HG03442 (cell line): ENCODE data around the gene TRIM41.
"Not testable (repeated sequence)": the region's sequence is repeated elsewhere in the genome, so short reads cannot be mapped to it uniquely, and the experiment has no call there.

ENCODE experiments used
- ATAC-seq: cut with Tn5 transposase; IDR thresholded peaks from one replicate; pipeline ENCODE4 v1.9.1; 2021; ENCODE audit warnings: mild to moderate bottlenecking, moderate library complexity; ENCODE audit not compliant: unreplicated experiment

The TRIM41 gene

DNA sequence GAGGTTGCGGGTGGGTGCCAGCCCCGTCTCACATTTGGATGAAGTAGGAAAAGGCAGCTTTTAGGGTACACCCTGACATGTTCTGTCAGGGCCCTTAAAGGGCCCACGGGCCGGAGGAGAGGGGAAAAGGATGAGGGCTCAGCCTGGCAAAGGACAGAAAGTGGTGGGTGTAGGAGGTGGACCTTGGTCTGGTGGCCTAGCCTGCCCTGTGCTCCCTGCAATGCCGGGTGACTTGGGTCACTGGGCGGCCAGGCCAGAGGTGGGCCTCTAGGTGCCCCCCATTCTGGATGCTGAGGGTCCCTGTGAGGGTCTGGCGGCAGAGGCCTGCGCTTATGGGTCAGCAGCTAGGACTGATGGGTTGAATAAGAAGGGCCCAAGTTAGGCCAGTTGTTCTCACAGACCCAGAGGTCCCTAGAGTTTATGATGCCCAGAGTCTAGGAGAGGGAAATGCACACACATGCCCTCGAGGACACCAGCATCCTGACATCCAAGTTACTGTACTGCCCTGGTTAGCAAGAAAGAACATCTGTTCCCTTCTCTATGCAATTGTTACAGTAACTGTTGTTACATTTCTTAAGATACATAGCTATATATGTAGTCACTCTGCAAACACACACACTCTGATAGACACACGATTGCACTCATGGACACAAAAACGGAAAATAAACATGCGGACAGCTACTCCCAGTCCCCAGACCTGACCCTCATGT, 30.6 kb upstream of the TRIM41 start:
- ATAC-seq = no peak

- ATAC-seq = no peak
Measured at GRCh38 chr5:181193656-181194055, 29.4 kb upstream of the TRIM41 start.

DNA sequence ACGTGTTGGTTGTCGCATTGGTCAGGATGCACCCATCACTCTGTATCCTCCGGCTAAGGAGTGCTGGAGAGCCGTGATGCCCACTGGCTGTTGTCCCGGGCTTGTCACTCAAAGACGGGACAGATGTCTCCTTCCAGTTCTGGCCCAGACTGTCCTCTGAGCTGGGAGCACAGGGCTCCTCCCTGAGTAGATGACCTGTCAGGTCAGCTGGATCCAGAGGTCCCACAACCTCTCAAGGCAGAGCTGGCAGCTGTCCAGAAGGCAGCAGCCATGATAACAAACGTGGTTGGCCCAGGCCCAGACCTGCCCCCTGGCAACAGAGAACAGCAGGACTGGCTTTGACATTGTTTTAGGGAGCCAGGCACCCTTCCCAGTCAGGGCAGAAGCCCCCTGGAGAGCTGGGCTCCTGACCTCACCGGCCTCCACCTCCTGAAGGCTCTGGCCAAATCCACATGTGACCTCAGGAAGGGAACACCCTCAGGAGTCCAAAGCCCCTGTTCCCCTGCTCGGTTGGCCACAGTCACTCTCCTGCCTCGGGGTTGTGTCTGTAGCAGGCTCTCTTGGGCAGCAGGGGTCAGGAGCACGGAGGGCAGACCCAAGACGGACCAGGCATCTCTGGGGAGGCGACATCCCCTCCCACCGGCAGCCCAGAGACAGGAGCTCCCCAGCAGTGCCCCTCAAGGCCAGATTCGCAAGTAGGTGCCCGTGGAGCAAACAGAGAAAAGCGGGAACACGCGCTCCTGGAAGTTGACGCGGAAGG, 28.4 kb upstream of the TRIM41 start:
- ATAC-seq = no peak

- no peak for ATAC-seq
Measured at GRCh38 chr5:181195249-181195761, 27.8 kb upstream of the TRIM41 start.

- no peak for ATAC-seq
Measured at GRCh38 chr5:181197326-181197951, 25.6 kb upstream of the TRIM41 start.

DNA sequence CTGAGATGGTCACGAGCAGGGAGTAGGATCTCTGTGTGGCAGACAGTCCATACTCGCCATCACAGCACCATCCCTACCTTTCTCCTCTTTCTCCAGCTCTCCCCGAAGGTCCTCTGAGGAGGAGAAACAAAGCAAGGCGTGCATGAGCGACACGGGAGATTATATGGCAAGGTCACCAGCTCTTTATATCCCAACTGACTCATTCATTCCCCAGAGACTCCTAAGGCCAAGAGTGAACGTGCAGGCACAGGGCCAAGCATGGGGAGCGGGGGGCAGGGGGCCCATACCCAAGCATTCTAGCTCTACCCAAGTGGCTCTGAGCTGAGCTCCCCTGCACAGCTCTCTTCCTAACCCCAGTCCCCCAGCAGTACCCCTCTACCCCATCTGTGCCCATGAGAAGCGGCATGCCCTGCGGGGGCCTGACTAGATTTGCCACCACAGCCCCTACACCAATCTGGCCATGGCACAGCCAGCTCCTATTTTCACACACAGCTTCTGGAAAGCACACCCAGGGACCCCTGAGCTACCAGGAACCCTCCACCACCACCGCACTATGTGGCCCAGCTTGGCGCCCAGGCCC, 24.9 kb upstream of the TRIM41 start:
- no peak for ATAC-seq

GRCh38 chr5:181198905-181199519, 24.1 kb upstream of the TRIM41 start:
- peak; percentile 80 for ATAC-seq

- ATAC-seq = no peak
Measured at GRCh38 chr5:181199881-181200638, 23.0 kb upstream of the TRIM41 start.

DNA sequence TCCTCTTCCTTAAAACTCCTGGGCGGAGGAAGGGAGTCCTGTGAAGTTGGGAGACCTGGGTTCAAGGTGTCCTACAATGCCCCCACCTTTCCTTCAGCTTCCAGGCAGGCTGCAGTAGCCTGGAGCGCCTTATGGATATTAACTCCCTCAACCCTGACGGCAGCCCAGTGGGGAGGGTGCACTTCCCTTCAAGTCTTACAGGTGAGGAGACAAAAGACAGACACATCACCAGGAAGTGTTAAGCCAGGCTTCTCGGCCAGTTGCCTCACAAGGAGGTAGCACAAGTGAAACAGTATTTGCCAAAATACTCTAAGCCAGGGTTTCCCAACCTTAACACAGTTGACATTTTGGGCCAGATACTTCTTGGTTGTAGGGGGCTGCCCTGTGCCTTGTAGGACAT, 22.3 kb upstream of the TRIM41 start:
- no peak for ATAC-seq

- ATAC-seq = no peak
Measured at GRCh38 chr5:181203093-181203711, 19.9 kb upstream of the TRIM41 start.

- ATAC-seq = no peak
Measured at GRCh38 chr5:181203777-181204112, 19.3 kb upstream of the TRIM41 start.

DNA sequence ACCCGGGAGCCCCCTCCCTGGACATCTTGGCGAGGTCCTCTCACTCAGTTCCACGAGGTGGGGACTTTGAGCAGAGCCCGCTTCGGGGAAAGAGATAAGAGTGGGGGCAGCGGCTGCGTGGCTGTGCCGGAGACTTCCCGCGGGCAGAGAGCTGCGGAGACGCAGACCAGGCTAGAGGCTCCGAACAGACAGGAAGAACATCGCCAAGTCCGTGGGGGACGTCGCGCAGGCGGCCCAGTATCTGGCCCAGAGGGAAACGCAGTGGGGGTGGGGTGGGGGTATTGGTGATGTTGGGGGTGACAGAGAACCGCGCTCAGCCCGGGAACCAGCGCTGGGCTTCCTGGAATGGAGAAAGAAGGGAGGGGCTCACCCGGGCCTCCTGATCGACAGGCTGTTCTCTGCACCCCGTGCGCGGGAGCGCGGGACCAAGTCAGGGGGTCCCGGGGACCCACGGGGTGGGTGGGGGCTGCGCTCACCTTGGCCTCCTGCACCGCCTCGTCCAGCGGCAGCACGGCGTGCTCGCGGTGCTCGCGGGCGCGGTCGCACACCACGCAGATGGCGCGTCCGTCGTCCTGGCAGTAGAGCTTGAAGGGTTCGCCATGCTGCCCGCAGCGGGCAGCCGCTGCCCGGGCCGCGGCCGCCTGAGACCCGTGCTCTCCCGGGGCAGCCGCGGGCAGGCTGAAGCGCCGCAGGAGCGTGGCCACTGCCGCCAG, 18.8 kb upstream of the TRIM41 start:
- ATAC-seq = no peak

- ATAC-seq = no peak
Measured at GRCh38 chr5:181204826-181205760, 18.0 kb upstream of the TRIM41 start, which contains the start of gene TRIM7. TRIM7 (minus strand) TSS chr5:181205196; CDS start chr5:181205110, 86 bp downstream.

- no peak for ATAC-seq
Measured at GRCh38 chr5:181205761-181206649, 17.1 kb upstream of the TRIM41 start.

DNA sequence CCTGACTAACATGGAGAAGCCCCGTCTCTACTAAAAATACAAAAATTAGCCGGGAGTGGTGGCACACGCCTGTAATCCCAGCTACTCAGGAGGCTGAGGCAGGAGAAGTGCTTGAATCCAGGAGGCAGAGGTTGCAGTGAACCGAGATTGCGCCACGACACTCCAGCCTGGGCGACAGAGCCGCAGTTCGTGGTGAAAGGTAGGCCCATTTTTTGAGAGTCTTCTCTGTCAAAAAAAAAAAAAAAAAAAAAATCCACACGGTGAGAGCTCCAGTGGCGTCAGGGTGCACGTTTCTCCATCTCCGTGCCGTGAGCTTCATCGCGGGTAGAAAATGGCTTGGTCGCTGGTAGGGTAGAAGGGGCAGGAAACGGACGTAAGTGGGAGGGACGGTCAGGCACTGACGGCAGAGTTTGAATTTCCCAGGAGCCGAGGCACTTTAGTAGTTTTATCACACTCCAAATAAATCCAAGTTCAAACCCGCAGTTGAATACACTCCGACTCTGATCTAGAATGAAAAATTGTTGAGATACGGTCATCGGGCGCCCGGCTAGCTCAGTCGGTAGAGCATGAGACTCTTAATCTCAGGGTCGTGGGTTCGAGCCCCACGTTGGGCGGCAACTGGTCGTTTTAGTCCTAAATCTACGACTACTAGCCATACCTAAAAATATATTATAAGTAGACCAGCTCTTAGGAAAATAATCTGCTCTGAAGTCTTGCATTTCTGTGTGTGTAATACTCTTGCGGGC, 15.7 kb upstream of the TRIM41 start:
- peak; percentile 39 for ATAC-seq

GRCh38 chr5:181207960-181208253, 15.2 kb upstream of the TRIM41 start:
- ATAC-seq = no peak

DNA sequence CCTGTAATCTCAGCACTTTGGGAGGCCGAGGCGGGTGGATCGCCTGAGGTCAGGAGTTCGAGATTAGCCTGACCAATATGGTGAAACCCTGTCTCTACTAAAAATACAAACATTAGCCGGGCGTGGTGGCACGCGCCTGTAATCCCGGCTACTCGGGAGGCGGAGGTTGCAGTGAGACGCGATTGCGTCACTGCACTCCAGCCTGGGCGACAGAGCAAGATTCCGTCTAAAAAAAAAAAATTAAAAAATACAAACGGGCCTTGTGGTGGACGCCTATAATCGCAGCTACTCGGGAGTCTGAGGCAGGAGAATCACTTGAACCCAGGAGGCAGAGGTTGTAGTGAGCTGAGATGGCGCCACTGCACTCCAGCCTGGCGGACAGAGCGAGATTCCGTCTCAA, 14.1 kb upstream of the TRIM41 start:
- ATAC-seq = not testable (repeated sequence)
